ENCODE data around the gene KRTAP20-1.

Gene KRTAP20-1

GRCh38 chr21:30652891-30653290 is 36.7 kb downstream of the KRTAP20-1 start:
- no peak for DNase-seq
